NCI-H2081 (cell line): Measurements from ENCODE around the gene VDAC1.
A peak's percentile ranks its signal among the peaks of the same experiment; 100 is the strongest.
"Not testable (repeated sequence)": the region's sequence is repeated elsewhere in the genome, so short reads cannot be mapped to it uniquely, and the experiment has no call there.

Experiments
- DNase-seq, 2 experiments: peaks; one replicate each; lab custom pipeline; 2025; lab: John Stamatoyannopoulos, UW

Gene VDAC1

DNA sequence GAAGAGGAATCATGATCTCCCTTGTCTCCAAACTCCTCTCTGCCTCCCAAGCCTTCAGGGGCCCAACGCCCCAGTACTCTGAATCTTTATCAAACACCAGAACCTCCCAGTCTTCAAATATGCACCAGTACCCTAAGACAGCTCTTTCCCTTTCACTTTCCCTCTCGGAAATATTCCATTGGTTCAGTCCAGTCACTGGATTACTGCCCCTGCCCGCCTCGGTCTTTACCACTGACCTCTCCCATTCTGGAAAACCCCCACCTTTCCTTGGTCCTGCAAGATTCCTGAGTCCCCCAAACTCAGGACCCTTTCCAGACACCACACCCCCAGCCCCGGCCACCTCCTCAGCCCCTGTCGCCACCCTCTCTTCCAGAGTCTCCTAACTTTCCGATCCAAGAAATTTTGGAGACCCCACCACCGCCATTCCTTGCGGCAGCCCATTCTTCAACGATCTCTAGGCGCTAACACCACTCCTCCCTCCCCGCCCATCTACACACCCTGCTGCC lies 37.0 kb downstream of the VDAC1 start:
- DNase-seq, result no peak

DNA sequence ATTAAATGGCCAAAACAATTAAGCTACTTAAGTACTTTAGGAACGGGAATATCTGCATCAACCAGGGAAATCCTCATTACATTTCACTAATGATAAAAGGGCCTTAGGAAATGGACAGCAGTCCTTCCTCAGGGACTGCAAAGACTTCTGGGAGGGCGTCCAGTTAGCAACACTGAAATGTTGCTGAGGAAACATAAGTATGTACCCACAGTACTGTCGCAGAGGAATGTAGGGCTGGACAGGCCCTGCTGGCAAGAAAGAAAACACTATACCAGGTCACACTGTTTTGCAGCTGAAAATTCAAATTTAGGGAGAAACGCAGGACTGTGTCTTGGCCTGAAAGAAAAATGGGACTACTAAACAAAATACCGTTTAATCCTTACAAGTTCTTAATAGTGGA lies 37.7 kb downstream of the VDAC1 start:
- DNase-seq, result no peak

DNA sequence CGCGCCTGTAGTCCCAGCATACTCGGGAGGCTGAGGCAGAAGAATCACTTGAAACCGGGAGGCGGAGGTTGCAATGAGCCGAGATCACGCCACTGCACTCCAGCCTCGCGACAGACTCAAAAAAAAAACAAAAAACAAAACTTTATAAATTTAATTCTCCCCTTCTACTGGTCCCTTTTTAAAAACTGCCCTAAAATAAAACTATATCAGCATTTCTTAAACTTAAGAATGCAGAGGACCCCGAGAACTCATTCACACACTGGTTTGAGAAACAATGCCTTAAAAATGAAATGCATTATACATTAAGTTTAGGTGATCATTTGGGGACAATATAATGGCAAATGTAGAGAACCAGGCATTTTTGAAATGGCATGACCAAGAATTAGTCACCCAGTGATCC lies 38.7 kb downstream of the VDAC1 start:
- no peak for DNase-seq

- no peak for DNase-seq
These were observed 41.2 kb downstream of the VDAC1 start for GRCh38 chr5:133963493-133964128.

- DNase-seq, result no peak
These were observed 41.8 kb downstream of the VDAC1 start for GRCh38 chr5:133962801-133963476.

- DNase-seq, result no peak
These were observed 42.6 kb downstream of the VDAC1 start for GRCh38 chr5:133962131-133962530.

GRCh38 chr5:133959643-133960042 lies 45.1 kb downstream of the VDAC1 start:
- DNase-seq, result no peak

- no peak for DNase-seq
These were observed 47.2 kb downstream of the VDAC1 start for GRCh38 chr5:133957591-133957990.

DNA sequence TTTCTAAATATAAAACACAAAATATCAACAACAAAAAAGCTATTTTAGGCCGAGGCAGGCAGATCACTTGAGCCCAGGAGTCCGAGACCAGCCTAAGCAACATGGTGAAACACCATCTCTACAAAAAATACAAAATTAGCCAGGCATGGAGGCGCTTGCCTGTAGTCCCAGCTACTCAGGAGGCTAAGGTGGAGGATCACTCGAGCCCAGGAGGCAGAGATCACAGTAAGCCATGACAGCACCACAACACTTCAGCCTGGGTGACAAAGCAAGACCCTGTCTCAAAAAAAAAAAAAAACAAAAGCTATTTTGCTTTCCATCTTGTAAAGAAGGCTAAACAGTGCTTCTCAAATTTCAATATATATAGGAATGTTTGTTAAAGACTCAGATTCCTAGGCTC lies 47.7 kb downstream of the VDAC1 start:
- DNase-seq, result no peak

- DNase-seq, result not testable (repeated sequence)
These were observed 48.6 kb downstream of the VDAC1 start for GRCh38 chr5:133956196-133956595.

- DNase-seq, result no peak
These were observed 51.1 kb downstream of the VDAC1 start for GRCh38 chr5:133953568-133954145.

- DNase-seq, result no peak
These were observed 51.8 kb downstream of the VDAC1 start for GRCh38 chr5:133952729-133953567.

DNA sequence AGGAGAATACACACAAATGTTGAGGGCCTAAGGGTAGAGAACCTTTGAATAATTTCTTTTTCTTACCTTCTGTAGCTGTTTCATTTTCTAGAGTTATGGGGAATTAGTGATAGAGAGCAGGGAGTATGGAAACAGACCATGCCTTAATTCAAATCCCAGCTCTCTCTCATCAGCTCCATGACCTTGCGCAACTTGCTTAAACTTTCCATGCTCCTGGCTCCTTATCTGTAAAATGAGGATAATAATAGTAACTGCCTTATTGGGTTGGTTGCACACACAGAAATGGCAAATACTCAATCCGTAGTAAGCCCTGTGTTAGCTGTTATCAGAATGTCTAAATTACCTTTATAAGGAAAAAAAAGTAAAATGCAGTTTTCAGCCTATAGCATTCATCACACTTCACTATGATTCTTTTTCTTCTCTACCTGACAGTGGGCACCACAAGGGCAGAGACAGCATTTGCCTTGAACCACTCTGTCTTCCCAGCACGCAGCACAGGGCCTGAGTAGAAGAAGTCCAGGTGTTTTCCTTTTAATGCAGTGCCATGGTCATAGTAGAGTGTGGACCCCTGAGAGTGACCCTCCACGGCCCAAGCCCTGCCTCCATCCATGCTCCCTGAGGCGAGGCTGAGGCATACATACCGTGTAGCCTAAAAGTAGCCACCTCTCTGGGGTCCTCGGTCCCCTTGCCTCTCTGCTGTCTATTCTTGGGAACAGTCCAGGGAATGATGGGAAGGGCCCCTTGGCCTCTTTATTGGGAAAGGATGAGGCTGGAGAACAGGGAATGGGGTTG lies 53.8 kb downstream of the VDAC1 start:
- DNase-seq, result no peak

- DNase-seq, result no peak
These were observed 56.1 kb downstream of the VDAC1 start for GRCh38 chr5:133948721-133949120.

DNA sequence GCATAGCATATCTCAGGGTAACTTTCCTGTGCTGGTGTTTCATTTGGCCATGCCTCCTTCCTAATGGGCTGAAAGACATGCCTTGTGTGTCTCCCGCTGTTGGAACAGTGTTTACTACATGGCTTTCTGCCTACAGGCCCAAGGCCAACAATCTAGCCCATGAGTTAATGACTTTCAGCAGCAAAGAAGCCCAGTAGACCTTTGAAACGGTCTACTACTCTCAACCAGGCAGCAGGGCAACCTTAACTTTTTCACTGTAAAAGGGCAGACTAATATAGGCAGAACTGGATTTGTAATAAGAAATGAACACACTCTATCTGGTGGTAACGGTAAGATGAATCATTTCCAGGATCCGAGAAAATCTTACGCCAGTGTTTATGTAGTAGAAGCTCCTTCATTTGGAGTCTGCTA lies 57.3 kb downstream of the VDAC1 start:
- no peak for DNase-seq

- DNase-seq, result no peak
These were observed 59.2 kb downstream of the VDAC1 start for GRCh38 chr5:133945568-133945967.

- peak; percentile 51 to 53 for DNase-seq
These were observed 60.3 kb downstream of the VDAC1 start for GRCh38 chr5:133944263-133945185.

GRCh38 chr5:133943475-133943817 lies 61.3 kb downstream of the VDAC1 start:
- no peak for DNase-seq

GRCh38 chr5:133942614-133943474 lies 61.9 kb downstream of the VDAC1 start:
- DNase-seq, result no peak
